Medulla oblongata (tissue), 1 donor: ENCODE results near the gene AGRP.
A peak's percentile ranks its signal among the peaks of the same experiment; 100 is the strongest.
"Not testable (repeated sequence)": the region's sequence is repeated elsewhere in the genome, so short reads cannot be mapped to it uniquely, and the experiment has no call there.

Experiments used
- DNase-seq: peaks from one replicate; pipeline ENCODE4 v3.0.0-alpha.2; 2015; ENCODE audit errors: extremely low spot score

AGRP gene

GRCh38 chr16:67483150-67483549 lies at the start of gene AGRP:
TSS of gene AGRP (minus strand) at chr16:67483547. CDS start at chr16:67483398, 149 bp downstream.
- DNase-seq = no peak

- DNase-seq = peak; percentile 83
Measured at GRCh38 chr16:67531247-67531646, 47.9 kb upstream of the AGRP start.

- DNase-seq = peak; percentile 71
Measured at GRCh38 chr16:67530013-67530939, 46.9 kb upstream of the AGRP start.

GRCh38 chr16:67529582-67530012 lies 46.2 kb upstream of the AGRP start:
- DNase-seq = no peak

GRCh38 chr16:67528870-67529581 lies 45.7 kb upstream of the AGRP start:
- DNase-seq = peak; percentile 40

- peak; percentile 38 for DNase-seq
Measured at GRCh38 chr16:67528222-67528869, 45.0 kb upstream of the AGRP start, which contains the start of gene RIPOR1. TSS of gene RIPOR1 (plus strand) at chr16:67528829. CDS start at chr16:67538447, 9,618 bp downstream.

GRCh38 chr16:67526149-67526791 lies 42.9 kb upstream of the AGRP start:
- DNase-seq = no peak

GRCh38 chr16:67525176-67525860 lies 42.0 kb upstream of the AGRP start:
- no peak for DNase-seq

- DNase-seq = peak; percentile 98
Measured at GRCh38 chr16:67521095-67521804, 37.9 kb upstream of the AGRP start.

GRCh38 chr16:67519242-67519641 lies 35.9 kb upstream of the AGRP start:
- DNase-seq = no peak

- no peak for DNase-seq
Measured at GRCh38 chr16:67518676-67519075, 35.3 kb upstream of the AGRP start.

GRCh38 chr16:67517661-67518423 lies 34.5 kb upstream of the AGRP start:
- DNase-seq = no peak

- DNase-seq = no peak
Measured at GRCh38 chr16:67517155-67517445, 33.8 kb upstream of the AGRP start.

- no peak for DNase-seq
Measured at GRCh38 chr16:67516296-67517154, 33.2 kb upstream of the AGRP start.

- DNase-seq = peak; percentile 80
Measured at GRCh38 chr16:67514382-67514828, 31.1 kb upstream of the AGRP start.

- not testable (repeated sequence) for DNase-seq
Measured at GRCh38 chr16:67513892-67514291, 30.5 kb upstream of the AGRP start.

- no peak for DNase-seq
Measured at GRCh38 chr16:67509016-67509415, 25.7 kb upstream of the AGRP start.

GRCh38 chr16:67506468-67506867 lies 23.1 kb upstream of the AGRP start:
- no peak for DNase-seq
